Keratinocyte (primary cell): ENCODE data around the gene FAAP20. TPM values are rescaled to one million over a fixed set of nuclear protein-coding genes. Genes with fewer than 3 reads are reported as not detected.

Source experiments
- DNase-seq: peaks from one replicate; pipeline ENCODE4 v3.0.0-alpha.2; 2011; ENCODE audit warnings: low read depth, missing footprints, low spot score
- FAIRE-seq: peaks from 2 replicates; lab custom pipeline; 2011; peaks lifted over from hg19 to GRCh38; lab: Jason Lieb, UNC
- H2AFZ ChIP-seq: 2 replicates; pipeline ENCODE4 v1.6.0; 2012; ENCODE audit warnings: low read length, control low read depth, inconsistent platforms; ENCODE audit not compliant: control insufficient read depth
- H3K27ac ChIP-seq: 2 replicates; pipeline ENCODE4 v1.5.1; 2011; ENCODE audit warnings: low read length; ENCODE audit not compliant: control insufficient read depth, insufficient read depth
- H3K27me3 ChIP-seq: 3 replicates; pipeline ENCODE4 v1.6.0; 2011; ENCODE audit warnings: low read length; ENCODE audit not compliant: control insufficient read depth, insufficient read depth; ENCODE audit errors: extremely low read depth
- H3K36me3 ChIP-seq, 2 experiments: 2 replicates in 1 of 2; 3 replicates in 1 of 2; pipeline ENCODE4 v1.5.1; 2011; ENCODE audit warnings: low read length in 2 of 2, mild to moderate bottlenecking in 1 of 2; ENCODE audit not compliant: control insufficient read depth in 2 of 2, insufficient read depth in 2 of 2; ENCODE audit errors: extremely low read depth in 1 of 2
- H3K4me1 ChIP-seq: 3 replicates; pipeline ENCODE4 v1.5.1; 2011; ENCODE audit warnings: low read length; ENCODE audit not compliant: control insufficient read depth, insufficient read depth; ENCODE audit errors: extremely low read depth
- H3K4me2 ChIP-seq: 3 replicates; pipeline ENCODE4 v1.6.0; 2011; ENCODE audit warnings: low read depth, low read length; ENCODE audit not compliant: control insufficient read depth, insufficient read depth; ENCODE audit errors: extremely low read depth
- H3K4me3 ChIP-seq, 3 experiments: fragments of 200-600 bp in 1 of 3; sonication (generic) in 1 of 3; 2 replicates in 2 of 3; 3 replicates in 1 of 3; pipeline ENCODE4 v1.5.1; 2011 to 2016; ENCODE audit warnings: low read length in 3 of 3, mild to moderate bottlenecking in 3 of 3, control low read depth in 2 of 3, inconsistent platforms in 1 of 3, low read depth in 1 of 3, mixed read lengths in 1 of 3, mixed run types in 1 of 3, moderate library complexity in 1 of 3; ENCODE audit not compliant: control insufficient read depth in 2 of 3, insufficient read depth in 2 of 3; ENCODE audit errors: extremely low read depth in 1 of 3
- H3K79me2 ChIP-seq: 2 replicates; pipeline ENCODE4 v1.6.0; 2012; ENCODE audit warnings: low read length; ENCODE audit not compliant: control insufficient read depth, insufficient read depth
- H3K9ac ChIP-seq: 3 replicates; pipeline ENCODE4 v1.6.0; 2011; ENCODE audit warnings: low read length; ENCODE audit not compliant: control insufficient read depth, insufficient read depth; ENCODE audit errors: extremely low read depth
- H3K9me1 ChIP-seq: 3 replicates; pipeline ENCODE4 v1.6.0; 2011; ENCODE audit warnings: low read length; ENCODE audit not compliant: control insufficient read depth, insufficient read depth; ENCODE audit errors: extremely low read depth
- H3K9me3 ChIP-seq: 2 replicates; pipeline ENCODE4 v1.5.1; 2012; ENCODE audit warnings: low read depth, low read length; ENCODE audit not compliant: control insufficient read depth
- H4K20me1 ChIP-seq: 3 replicates; pipeline ENCODE4 v1.6.0; 2011; ENCODE audit warnings: low read length; ENCODE audit not compliant: control insufficient read depth, insufficient read depth; ENCODE audit errors: extremely low read depth
- CTCF ChIP-seq, 3 experiments: IDR thresholded peaks in 1 of 3; conservative IDR thresholded peaks in 1 of 3; optimal IDR thresholded peaks in 1 of 3; 2 replicates in 2 of 3; 3 replicates in 1 of 3; pipeline versions ENCODE3 to v1.5.1; 2011; ENCODE audit warnings: low read length in 3 of 3, mild to moderate bottlenecking in 3 of 3, moderate library complexity in 2 of 3, control low read depth in 1 of 3, inconsistent platforms in 1 of 3; ENCODE audit not compliant: insufficient read depth in 2 of 3; ENCODE audit errors: extremely low read depth in 1 of 3
- EZH2 ChIP-seq: IDR thresholded peaks from one replicate; pipeline ENCODE4 v1.6.1; 2012; ENCODE audit warnings: inconsistent platforms, mild to moderate bottlenecking, low read length, moderate library complexity
- dilution Hi-C: fragments of 300-500 bp; cut with MboI; formaldehyde crosslinking; loops from one replicate; pipeline ENCODE4 v1.7.0; 2020; ENCODE audit warnings: low sequenced_read_pairs; ENCODE audit not compliant: extremely low pct_ligation_motif_present
- polyA plus RNA-seq, 5 experiments: library from polyadenylated mRNA; depleted of rRNA in 3 of 5; stranded (reverse) in 3 of 5; stranded (forward) in 1 of 5; unstranded in 1 of 5; fragments of >200 nt; gene quantifications; 1 replicate in 1 of 5; 2 replicates in 3 of 5; 3 replicates in 1 of 5; pipeline versions ENCODE4 v1.2.1 to v1.2.3, GENCODE V29; 2011 to 2012; ENCODE audit warnings: missing spikeins in 2 of 5, low read depth in 1 of 5, low replicate concordance in 1 of 5

Gene FAAP20
- polyA plus RNA-seq, 1 donor (not counting 4 experiments of a cell fraction or from before 2014, with no cell fraction given) = 7.3 TPM

DNA sequence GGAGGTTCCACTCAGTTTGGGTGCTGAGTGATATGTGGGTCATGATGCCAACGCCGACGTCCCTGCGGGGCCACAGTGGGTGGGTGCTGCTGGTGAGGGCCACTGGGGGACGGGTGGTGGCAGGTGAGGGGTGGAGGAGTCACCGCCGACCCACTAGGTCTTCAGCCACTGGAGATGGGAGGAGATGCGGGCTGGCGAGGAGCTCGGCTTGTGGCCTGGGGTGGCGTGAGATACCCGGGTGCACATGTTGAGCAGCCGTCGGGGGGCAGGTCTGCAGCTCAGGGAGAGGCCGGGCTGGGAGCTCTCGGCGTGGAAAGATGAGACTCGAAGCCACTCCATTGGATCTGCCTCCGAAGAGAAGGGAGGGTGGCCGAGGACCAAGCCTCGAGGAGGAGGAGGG, 40.5 kb downstream of the FAAP20 start:
- no peak overlapping the region for H3K9ac ChIP-seq
- H3K9me3 ChIP-seq = no peaks in the 10 kb centered on the region
- FAIRE-seq = no peak
- no peak overlapping the region for H3K4me3 ChIP-seq
- no peak overlapping the region for H3K27ac ChIP-seq
- no peak overlapping the region for H2AFZ ChIP-seq
- H4K20me1 ChIP-seq = peaks cover 7% of the 10 kb centered on the region
- H3K9me1 ChIP-seq = no peaks in the 10 kb centered on the region
- H3K27me3 ChIP-seq = no peaks in the 10 kb centered on the region
- no peak for DNase-seq
- H3K36me3 ChIP-seq = peaks cover 5 to 23% of the 10 kb centered on the region in 2 experiments
- dilution Hi-C loops = no loop called here
- H3K4me2 ChIP-seq = no peak overlapping the region
- no peaks in the 10 kb centered on the region for H3K4me1 ChIP-seq
- peaks cover 4% of the 10 kb centered on the region for H3K79me2 ChIP-seq
- TF ChIP-seq EZH2 (no peak), CTCF (optimal IDR thresholded peaks at IDR 0.05 in 1 of 3, IDR thresholded peaks at IDR 0.05 in 1 of 3, conservative IDR thresholded peaks at IDR 0.05 in 1 of 3; ENCODE audit: extremely low read depth in 1 of 3, insufficient read depth in 2 of 3, low read length in 3 of 3) (no peak)

- Histone ChIP-seq H3K4me1 (no peaks in the 10 kb centered on the region), H3K79me2 (peaks cover 4% of the 10 kb centered on the region), H4K20me1 (peaks cover 7% of the 10 kb centered on the region), H3K9me3 (no peaks in the 10 kb centered on the region), H3K9me1 (no peaks in the 10 kb centered on the region), H3K36me3 (peaks cover 11 to 28% of the 10 kb centered on the region in 2 experiments), H3K27me3 (no peaks in the 10 kb centered on the region), H3K4me3 (no peak overlapping the region), H2AFZ (no peak overlapping the region), H3K9ac (no peak overlapping the region), H3K4me2 (no peak overlapping the region), H3K27ac (no peak overlapping the region)
- TF ChIP-seq EZH2 (no peak), CTCF (optimal IDR thresholded peaks at IDR 0.05 in 1 of 3, IDR thresholded peaks at IDR 0.05 in 1 of 3, conservative IDR thresholded peaks at IDR 0.05 in 1 of 3; ENCODE audit: extremely low read depth in 1 of 3, insufficient read depth in 2 of 3, low read length in 3 of 3) (no peak)
- no peak for DNase-seq
- FAIRE-seq = no peak
- dilution Hi-C loops = no loop called here
Observed at GRCh38 chr1:2152954-2153353, 41.6 kb downstream of the FAAP20 start.
